Head of caudate nucleus (tissue), 42 donors: Measurements from ENCODE around the gene SCARB1.

ENCODE experiments used
- DNase-seq, 42 donors: peaks; one replicate each; pipeline versions ENCODE4 v3.0.0 to v3.0.0-alpha.2; 2020 to 2021; ENCODE audit warnings: mixed read lengths in 7 of 42
- intact Hi-C: fragments of 100-400 bp; cut with DNase I; formaldehyde crosslinking; loops from one replicate; pipeline ENCODE4 v1.15.0; 2022

SCARB1 gene

DNA sequence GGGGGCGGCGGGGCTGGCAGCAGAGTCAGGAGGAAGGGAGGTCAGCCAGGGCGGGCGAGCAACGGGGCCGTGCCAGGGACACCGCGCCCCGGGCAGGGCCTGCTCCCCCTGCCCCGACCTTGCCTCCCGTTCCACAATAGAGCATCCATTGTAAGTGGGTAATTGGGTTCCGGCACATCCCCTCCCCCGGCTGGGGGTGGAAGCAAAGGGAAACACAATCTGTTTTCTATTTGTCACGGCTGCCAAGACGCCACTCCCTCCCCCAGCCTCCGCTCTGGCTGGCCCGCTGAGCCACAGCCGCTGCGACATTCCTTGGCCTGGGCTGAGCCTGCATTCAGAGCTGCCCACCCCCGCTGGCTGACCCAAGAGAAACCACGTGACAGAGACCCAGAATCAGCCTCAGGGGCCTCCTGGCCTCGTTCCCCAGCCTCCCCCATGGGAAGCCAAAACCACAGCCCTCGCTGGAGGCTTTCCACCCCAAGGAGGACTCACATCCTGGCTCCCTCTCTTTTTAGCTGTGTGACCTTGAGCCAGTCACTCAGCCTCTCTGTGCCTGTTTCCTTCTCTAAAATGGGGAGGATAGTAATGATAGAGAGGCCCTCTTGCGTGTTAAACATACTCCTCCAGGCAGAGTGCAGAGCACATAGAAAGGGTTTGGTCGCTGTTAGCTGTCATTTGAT lies 117.6 kb downstream of the SCARB1 start:
- intact Hi-C loops, result loop anchor here (5.0 kb wide), 2 partner anchors 84 to 179 kb away; partner anchors contain the start of gene NCOR2
- DNase-seq, result peak; percentile 86 to 99 (median 96)

DNA sequence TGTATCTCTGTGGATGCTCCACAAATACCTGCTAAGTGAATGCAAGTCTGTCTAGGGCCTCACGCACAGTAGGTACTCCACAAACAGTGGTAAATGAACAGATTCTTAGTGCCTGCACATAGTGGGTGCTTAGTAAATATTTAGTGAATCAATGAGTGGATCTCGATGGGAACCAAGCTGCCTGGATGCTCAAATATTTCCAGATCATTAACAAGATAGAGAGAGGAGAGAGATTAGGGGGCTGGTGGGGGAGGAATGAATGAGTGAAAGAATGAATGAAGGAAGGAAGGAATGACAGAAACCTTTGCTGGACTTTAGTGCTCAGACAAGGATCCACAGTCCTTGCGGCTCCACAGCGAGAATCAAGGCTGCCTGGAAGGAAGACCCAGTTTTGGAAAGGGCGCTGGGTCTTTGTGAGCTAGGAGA lies 118.2 kb downstream of the SCARB1 start:
- no peak for DNase-seq
- intact Hi-C loops, result loop anchor here (5.0 kb wide), 2 partner anchors 83 to 178 kb away; partner anchors contain the start of gene NCOR2

DNA sequence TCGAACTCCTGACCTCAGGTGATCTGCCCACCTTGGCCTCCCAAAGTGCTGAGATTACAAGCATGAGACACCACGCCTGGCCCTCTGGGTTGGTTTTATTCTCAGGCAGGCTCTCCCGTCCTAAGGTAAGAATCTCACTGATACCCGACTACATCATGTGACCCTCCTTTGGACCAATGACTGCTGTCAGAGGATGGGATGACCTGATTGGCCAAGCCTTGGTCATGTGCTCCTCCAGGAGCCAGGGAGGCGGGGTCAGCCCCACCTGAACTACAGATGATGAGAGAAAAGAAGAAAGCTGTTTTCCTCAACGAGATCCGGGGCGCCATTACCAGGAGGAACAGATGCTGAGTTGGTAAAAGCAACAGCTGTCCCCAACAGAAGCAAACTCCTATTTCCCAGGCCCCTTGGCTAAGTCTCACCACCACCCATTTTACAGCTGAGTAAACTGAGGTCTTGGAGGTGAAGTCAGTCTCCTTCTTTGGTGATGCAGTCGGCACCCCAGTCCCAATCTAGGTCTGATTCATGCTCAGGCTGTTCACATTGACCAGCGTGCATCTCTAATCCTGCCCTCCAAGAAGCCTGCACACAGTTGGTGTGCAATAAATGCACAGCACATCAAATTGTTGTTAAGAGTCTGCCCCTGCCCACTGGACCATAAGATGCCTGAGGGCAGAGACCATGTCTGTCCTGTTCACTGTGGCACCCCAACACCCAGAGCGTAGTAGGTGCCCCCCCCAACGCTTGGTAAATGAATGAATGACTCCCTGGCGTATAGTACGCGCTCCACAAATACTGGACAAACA lies 118.8 kb downstream of the SCARB1 start:
- no peak for DNase-seq
- intact Hi-C loops, result loop anchor here (5.0 kb wide), 2 partner anchors 83 to 178 kb away; partner anchors contain the start of gene NCOR2

DNA sequence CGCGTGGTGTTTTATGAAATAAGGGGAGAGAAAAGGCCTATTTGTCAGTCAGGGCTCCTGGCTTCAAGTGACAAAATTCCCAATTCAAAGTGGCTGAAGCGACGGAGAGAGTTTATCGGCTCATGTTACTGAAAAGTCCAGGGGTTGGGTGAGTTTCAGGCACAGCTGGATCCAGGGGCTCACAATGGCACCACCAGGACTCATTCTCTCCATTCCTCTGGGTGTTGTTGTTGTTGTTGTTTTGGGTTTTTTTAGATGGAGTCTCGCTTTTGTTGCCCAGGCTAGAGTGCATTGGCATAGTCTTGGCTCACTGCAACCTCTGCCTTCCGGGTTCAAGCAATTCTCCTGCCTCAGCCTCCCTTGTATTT lies 119.4 kb downstream of the SCARB1 start:
- intact Hi-C loops, result no loop called here
- no peak for DNase-seq

DNA sequence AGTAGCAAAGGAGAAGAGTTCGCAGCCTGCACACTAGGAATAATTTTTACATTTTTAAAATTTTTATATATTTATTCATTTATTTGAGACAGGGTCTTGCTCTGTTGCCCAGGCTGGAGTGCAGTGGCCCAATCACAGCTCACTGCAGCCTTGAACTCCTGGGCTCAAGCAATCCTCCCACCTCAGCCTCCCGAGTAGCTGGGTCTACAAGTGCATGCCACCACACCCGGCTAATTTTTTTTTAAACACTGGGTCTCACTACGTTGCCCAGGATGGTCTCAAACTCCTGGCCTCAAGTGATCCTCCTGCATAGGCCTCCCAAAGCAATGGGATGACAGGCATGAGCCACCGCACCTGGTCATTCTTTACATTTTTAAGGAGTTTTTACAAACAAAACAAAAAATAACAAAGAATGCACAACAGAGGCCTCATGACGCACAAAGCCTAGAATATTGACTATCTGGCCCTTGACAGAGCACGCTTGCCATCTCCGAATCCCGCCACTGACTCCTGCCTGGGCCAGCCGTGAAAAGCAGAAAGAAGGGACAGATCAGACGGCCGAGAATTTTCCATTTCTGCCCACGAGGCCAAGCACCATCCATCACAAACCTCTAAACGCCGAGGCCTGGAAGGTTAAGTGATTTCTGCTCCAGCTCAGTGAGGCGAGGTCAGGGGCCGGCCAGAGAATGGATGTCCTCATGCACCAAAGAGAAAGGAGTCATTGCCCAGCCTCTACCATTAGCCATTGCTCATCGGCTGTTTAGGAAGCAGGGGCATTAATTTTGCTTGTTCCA lies 120.0 kb downstream of the SCARB1 start:
- DNase-seq, result no peak
- intact Hi-C loops, result no loop called here

DNA sequence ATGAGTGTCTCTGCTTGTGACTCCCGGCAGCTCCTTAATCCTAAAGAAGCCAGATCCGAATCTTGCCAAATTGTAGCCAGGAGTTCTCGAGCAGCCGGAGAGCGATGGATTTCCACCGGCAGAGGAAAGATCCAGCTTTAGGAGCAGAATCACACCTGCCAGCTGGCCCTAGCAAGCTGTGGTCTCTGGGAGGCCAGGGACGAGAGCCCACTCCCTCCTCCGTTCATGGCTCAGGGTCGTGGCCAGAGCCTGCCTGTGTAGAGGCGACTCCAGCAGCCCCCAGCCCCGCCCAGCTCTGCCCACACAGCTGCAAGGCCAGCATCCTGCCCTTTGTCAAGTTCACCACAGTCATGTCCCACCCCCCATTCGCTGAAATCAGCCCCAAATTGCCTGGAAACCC lies 121.0 kb downstream of the SCARB1 start:
- intact Hi-C loops, result no loop called here

DNA sequence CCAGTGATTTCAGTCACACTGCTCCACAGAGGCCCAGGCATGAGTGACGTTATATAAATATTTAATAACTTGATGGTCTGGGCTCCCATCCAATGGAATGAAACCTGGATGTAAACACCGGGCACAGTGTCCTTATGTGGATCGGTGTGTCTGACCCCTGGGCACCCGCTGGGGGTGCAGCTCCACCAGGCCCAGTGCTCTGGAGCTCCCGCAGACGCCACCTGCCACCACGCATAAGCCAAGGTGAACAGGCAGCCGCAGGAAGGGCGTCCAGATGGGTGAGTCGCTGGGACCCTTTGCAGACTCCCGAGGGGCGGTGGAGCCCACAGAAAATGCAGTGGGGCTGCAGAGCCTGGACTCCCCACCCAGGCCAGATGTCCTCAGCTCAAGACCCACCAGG lies 121.6 kb downstream of the SCARB1 start:
- intact Hi-C loops, result no loop called here
- no peak for DNase-seq

More for the DNA sequence above, 121.0 kb downstream of the SCARB1 start:
- no peak for DNase-seq

DNA sequence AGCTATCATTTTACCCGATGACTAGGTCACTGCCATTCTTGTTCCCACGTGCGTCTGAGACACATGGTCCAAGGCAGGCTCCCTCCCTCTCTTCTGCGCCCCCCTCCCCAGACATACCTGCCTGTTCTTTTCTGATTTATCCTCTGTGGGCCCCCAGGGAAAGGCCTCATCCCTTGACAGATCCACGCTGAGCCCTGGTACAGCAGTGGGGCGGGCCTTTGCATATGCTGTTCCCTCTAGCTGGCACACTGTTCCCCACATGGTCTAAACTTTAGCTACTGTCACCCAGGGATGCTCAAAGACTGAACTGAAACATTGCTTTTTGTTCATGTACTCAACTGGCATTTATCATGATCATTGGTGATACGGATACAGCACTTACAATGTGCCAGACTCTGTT lies 122.5 kb downstream of the SCARB1 start:
- intact Hi-C loops, result no loop called here
- DNase-seq, result no peak

DNA sequence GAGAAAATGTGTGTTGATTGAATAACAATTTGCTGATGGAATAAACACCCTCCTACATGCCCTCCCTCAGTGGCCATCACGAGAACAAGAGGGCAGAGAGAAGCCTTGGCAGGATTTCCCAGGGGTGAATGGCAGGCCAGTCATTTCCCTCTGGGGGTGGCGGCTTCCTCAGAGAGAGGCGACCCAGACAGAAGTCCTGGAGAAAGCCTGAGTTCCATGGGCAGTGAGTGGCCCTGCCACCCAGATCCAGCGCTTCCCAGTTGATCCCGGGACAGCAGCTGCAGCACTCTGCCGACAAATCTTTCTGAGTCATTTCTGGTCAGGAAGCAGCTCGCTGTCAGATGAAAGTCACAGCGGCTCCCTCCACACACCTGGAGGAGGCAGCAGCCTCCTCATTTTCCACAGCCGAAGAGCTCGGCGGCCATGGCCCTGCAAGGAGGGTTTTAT lies 123.0 kb downstream of the SCARB1 start:
- DNase-seq, result peak in 36 of 42 donors; percentile 23 to 85 (median 62)
- intact Hi-C loops, result no loop called here

DNA sequence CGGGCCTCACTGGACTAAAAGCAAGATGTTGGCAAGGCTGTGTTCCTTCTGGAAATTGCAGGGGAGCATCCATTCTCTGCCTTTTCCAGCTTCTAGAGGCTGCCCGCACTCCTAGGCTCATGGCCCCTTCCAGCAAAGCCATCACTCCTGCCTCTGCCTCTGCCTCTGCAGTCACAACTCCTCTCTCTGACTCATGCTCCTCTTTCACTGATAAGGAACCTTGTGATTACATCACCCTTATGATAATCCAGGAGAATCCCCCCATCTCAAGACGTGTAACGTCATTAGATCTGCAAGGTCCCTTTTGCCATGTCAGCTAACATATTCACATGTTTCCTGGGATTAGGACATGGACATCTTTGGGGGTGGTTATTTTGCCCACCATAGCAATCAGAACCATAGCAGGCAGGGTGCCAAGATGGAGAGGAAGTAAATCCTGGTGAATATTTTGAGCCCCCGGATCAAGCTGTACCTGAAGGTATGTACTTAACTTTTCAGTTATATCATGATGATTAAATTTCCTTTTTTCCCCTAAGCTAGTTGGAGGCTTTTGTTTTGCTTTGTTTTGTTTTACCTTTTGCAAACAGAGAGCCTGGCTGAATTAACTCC lies 123.6 kb downstream of the SCARB1 start:
- DNase-seq, result no peak
- intact Hi-C loops, result no loop called here

DNA sequence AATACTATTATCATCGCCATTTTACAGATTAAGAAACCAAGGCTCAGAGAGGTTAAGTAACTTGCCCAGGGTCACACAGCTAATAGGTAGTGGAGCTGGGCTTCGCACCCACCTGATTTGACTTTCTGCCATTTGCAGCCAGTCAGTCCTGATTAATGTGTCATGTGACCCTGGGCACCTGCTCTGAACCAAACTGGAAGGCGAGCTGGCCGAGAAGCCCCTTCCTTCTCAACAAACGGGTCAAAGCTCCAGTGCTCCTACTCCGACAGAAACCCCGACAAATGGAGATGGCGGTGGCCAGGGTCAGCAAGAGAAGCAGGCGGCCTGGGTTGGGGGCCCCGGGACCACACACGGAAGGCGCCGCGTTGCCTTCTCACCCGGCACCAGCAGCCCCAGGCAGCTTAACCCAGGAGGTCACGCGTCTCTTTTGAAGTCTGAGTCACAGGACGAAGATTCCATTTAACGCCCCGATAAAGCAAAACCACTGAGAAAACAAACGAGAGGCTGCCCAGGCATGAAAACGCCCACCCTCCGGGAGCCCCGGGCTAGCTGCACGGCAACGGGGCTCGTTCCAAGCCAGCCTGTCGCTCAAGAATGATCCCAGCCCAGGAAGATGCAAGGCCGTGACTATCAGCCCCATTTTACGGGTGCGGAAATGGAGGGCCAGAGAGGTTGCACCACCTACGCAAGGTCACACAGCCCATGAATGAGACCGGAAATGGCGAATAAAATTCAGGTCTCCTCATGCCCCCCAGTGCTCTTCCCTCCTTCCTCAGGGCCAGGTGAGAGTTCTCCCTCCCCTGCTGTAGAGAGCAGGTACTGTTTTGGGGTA lies 124.8 kb downstream of the SCARB1 start:
- intact Hi-C loops, result no loop called here
- no peak for DNase-seq

DNA sequence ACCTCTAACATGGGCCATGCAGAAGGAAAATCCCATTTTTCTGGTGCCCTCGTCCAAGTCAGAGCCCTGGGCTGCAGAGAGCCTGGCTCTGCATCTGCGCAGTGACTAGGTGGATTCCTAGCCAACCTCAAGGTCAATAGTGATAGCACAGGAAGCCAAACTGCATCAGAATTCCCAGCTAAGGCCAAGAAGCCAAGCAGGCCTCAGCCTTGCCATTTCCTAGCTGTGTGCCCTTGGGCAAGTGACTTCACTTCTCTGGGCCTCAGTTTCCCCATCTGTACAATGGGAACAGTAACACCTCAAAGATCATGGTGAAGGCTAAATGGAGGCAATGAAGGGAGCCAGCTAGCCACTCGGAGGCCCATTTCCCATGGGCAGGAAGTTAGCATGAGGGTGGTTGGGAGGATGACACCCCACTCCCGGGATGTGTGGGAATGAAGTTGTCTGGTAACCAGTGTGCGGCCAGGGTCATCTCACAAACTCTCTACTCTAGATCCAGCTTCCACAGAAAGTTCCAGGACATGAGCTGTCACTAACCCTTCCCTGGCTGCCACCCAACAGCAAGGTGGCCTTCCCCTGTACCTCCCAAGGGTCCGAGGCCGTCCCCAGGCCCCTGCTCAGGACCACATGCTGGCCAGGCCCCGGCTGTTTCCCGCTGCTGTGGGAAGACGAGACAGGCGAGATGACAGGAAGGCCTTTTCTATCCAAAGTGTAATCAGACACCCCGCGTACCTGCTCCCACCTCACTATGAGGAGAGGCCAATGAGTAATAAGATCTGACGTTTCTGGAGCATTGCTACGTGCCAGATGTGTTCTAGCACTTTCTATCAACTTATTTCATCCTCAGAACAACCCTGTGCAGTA lies 125.7 kb downstream of the SCARB1 start:
- no peak for DNase-seq
- intact Hi-C loops, result no loop called here

DNA sequence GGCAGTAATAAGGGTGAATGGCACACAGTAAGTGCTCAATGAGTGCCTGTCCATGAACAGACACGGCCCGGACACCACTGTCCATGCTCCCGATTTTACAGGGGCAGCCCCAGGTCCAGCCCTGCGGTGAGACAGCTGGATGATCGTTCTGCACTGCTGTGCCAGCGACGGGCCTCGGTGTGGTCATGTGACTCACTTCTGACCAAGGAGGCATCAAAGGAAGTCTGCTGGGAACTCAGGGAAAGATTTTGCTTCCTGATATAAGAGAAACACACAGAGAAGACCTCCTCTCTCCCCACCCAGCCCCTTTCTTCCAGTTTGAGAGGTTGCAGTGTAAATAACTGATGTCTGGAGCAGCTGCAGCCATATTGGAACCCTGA lies 126.6 kb downstream of the SCARB1 start:
- intact Hi-C loops, result no loop called here
- DNase-seq, result peak in 1 of 42 donors; percentile 27

DNA sequence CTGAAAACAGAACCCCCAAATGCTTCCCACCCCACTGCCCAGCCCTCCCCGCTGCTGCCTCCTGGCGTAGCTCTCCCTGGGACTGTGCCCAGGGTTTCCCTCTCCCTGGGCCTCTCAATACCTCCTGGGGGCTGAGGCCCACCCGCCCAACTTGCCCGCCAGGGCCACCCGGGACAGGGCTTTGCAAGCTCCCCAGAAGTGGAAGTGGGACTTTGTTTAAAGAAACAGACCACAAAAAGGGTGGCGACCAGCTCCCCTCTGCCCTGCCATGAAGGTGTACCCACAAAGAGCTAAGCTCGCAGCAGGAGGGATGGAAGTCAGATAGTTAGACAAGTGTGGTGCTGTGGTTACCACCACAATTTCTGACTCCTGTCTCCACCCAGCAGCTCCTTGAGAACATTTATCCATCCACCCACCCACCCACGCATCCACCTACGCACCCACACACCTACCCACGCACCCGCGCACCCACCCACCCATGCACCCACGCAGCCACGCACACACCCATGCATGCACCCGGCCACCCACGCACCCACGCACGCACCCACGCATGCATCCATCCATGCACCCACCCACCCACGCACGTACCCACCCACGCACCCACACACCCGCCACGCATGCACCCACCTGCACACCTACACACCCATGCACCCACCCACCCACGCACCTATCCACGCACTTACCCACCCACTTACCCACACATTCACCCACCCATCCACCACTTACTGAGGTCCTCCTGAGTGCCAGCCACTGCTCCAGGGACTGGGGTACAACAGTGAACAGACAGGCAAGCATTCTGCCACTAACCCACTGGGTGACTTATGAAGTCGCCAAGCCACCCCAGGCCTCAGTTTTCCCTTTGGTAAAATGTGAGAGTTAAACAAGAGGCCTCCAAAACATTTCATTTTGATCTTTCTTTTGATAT lies 127.3 kb downstream of the SCARB1 start:
- no peak for DNase-seq
- intact Hi-C loops, result no loop called here

DNA sequence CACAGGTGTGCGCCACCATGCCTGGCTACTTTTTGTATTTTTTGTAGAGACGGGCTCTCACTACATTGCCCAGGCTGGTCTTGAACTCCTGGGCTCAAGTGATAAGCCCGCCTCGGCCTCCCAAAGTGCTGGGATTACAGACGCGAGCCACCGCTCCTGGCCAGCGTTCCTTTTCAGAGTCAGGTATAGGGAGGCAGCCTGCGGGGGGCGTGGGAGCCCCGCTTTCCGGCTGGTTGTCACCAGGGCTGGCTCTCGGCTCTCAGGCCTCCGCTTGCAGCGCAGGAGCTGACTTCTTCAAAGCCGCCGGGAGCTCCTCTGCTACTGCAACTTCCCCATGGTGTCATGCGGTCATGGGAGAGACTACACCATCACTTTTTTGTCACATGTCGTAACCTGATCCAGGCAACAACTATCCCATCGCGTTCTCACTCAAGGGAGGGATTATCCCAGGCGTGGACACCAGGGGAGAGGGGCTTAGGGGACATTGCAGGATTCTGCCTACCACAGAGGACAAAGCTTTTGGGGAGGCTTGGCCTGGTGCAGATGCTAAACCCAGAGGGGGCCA lies 129.4 kb downstream of the SCARB1 start:
- peak in 14 of 42 donors; percentile 35 to 69 (median 49) for DNase-seq
- intact Hi-C loops, result no loop called here

DNA sequence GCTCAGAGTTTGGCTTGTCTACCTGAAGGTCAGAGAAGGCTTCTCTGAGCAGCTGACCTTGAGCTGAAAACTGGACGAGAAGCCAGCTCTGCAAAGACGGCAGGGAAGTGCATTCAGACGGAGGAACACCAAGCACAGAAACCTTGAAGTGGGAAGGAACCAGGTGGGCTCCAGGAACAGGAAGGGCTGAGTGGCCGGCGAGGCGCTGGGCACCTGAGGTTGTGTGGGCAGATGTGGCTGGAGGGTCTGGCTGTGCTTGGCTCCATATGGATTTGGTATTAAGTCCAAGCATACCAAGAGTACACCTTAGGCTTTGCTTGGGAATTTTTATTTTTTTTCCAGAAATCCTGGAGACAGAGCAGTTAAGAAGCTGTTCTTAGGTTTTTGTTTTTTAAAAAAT lies 130.6 kb downstream of the SCARB1 start:
- DNase-seq, result no peak
- intact Hi-C loops, result no loop called here
